Endothelial cell (in vitro differentiated cells): ENCODE data around the gene ATP2B2. TPM values are rescaled to one million over a fixed set of nuclear protein-coding genes. Genes with fewer than 3 reads are reported as not detected.

Experiments used
- DNase-seq: peaks from one replicate; pipeline ENCODE4 v3.0.0; 2021; ENCODE audit warnings: low spot score
- H3K27ac Mint-ChIP-seq: one replicate; pipeline ENCODE4 v1.8.0; 2021; ENCODE audit warnings: mixed read lengths, inconsistent platforms; ENCODE audit not compliant: unreplicated experiment
- H3K27me3 Mint-ChIP-seq: one replicate; pipeline ENCODE4 v1.8.0; 2021; ENCODE audit warnings: mild to moderate bottlenecking, moderate library complexity, mixed read lengths, inconsistent platforms; ENCODE audit not compliant: unreplicated experiment
- H3K36me3 Mint-ChIP-seq: one replicate; pipeline ENCODE4 v1.8.0; 2021; ENCODE audit warnings: mild to moderate bottlenecking, low read depth, mixed read lengths, inconsistent platforms; ENCODE audit not compliant: unreplicated experiment
- H3K4me1 Mint-ChIP-seq: one replicate; pipeline ENCODE4 v1.8.0; 2021; ENCODE audit warnings: mild to moderate bottlenecking, mixed read lengths, inconsistent platforms; ENCODE audit not compliant: unreplicated experiment
- H3K4me3 Mint-ChIP-seq: one replicate; pipeline ENCODE4 v1.8.0; 2021; ENCODE audit warnings: mild to moderate bottlenecking, mixed read lengths, inconsistent platforms; ENCODE audit not compliant: unreplicated experiment
- H3K9me3 Mint-ChIP-seq: one replicate; pipeline ENCODE4 v1.8.0; 2021; ENCODE audit warnings: mixed read lengths, inconsistent platforms; ENCODE audit not compliant: unreplicated experiment
- total RNA-seq: library from RNA; stranded (reverse); fragmentation: NEBNext Ultra II Directional; extraction: Animal tissue kit (Norgen Biotek cat#: 25700); gene quantifications from one replicate; pipeline ENCODE4 v1.2.1, GENCODE V29; 2021; ENCODE audit not compliant: unreplicated experiment
- TF ChIP-seq, protein P1 (sequence below): fragments of 200-600 bp; sonication (generic); IDR thresholded peaks from one replicate; pipeline ENCODE4 v1.5.0; 2021; ENCODE audit warnings: antibody characterized with exemption; ENCODE audit not compliant: unreplicated experiment

Gene ATP2B2
- total RNA-seq, 1 donor from 2014 or later: 1.7 TPM

DNA sequence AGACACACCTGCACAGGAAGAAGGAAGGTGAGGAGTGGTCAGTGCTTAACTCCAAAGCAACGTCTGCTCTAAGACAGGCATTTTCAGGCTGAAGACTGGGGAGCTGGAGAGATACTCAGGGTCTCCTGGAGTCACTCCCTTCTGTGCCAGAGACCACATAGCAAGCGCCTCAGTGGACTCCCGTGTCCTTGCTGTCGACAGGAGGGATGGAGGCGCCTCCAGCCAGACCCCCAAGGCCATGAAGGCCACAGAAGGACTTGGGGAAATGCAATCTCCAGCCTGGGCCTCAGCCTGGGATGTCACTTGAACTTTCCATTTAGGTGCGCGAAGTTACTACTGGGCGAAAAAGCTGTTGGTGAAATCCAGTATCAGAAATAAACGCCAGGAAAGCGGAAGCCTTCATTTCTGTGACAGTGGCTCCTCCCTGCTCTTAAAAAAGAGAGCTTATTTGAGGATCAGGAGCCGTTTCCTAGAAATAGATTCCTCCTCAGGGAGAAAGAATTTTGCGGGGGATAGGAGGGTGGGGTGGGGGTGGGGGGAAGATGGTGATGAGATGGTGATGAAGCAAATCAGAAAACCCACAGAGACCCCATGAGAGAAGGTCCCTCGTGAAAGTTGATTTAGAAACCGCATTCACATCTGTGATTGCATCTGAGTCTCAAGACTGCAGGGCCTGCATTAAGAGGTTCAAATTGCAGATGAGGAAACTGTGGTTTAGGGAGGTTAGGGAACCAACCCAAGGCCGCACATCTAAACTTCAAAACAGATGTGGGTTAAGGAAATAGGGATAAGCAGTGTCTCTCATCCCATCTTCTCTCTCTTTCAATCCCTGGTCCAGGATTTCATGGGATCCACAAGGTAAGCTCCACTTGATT lies 78.8 kb downstream of the ATP2B2 start:
- Mint-ChIP-seq H3K36me3 (no peaks in the 10 kb centered on the region), H3K27me3 (peaks cover 8% of the 10 kb centered on the region), H3K9me3 (no peaks in the 10 kb centered on the region), H3K27ac (no peak overlapping the region), H3K4me3 (no peak overlapping the region), H3K4me1 (no peaks in the 10 kb centered on the region)
- TF ChIP-seq, protein P1, sequence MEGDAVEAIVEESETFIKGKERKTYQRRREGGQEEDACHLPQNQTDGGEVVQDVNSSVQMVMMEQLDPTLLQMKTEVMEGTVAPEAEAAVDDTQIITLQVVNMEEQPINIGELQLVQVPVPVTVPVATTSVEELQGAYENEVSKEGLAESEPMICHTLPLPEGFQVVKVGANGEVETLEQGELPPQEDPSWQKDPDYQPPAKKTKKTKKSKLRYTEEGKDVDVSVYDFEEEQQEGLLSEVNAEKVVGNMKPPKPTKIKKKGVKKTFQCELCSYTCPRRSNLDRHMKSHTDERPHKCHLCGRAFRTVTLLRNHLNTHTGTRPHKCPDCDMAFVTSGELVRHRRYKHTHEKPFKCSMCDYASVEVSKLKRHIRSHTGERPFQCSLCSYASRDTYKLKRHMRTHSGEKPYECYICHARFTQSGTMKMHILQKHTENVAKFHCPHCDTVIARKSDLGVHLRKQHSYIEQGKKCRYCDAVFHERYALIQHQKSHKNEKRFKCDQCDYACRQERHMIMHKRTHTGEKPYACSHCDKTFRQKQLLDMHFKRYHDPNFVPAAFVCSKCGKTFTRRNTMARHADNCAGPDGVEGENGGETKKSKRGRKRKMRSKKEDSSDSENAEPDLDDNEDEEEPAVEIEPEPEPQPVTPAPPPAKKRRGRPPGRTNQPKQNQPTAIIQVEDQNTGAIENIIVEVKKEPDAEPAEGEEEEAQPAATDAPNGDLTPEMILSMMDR: no peak
- no peak for DNase-seq

DNA sequence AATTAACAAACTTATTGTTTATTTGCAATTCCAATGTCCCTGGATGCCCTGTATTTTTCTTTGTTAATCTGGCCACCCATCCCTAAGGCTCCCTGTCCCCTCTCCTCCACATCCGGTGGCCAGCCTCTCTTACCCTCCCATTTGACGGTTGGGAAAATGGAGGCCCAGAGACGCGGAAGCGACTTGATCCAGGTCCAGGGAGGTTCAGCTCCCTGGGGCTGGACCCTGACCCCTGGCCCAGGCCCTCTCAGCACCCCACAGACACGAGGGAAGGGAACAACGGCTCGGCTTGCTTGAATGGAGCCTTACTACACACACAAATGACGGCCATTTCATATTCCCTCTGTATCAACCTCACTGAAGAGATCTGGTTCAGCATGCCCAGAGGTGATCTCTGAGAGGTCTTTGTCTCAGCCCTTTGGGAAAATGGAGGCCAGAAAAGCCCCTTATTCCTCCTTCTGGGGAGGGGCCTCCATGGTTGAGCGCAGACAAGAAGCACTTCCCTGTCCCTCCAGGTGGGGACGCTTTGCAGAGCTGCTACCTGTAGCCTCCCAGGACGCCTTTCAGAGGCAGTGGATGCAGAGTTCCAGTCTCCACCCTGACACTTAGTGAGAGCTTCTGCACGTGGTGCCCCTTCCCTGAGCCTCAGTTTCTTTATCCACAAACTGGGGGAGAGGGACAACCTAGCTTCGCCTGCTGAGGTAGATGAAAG lies 82.1 kb downstream of the ATP2B2 start:
- no peaks in the 10 kb centered on the region for H3K36me3 Mint-ChIP-seq
- no peak overlapping the region for H3K27ac Mint-ChIP-seq
- TF ChIP-seq, protein P1: no peak
- DNase-seq: no peak
- H3K9me3 Mint-ChIP-seq: no peaks in the 10 kb centered on the region
- H3K4me1 Mint-ChIP-seq: no peaks in the 10 kb centered on the region
- H3K4me3 Mint-ChIP-seq: no peak overlapping the region
- H3K27me3 Mint-ChIP-seq: peaks cover 7% of the 10 kb centered on the region

DNA sequence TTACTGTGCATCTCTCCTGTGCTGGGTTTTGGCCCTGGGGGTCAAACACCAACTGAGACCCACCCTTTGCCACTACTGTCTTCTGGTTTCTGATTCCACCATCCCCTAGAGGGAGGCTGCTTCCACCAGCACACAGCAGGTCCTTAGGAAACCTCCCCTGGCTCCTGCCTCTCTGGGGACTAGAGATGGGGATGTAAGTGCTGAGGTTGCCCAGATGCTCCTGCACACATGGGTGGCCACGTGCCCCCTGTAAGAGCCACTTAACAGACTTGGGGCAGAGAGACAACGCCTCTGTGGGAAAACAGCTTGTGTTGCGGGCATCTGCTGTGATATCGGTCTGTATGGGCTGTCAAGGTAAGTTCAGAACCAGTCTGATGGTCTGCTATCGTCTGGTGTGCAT lies 83.4 kb downstream of the ATP2B2 start:
- Mint-ChIP-seq H3K4me1 (no peaks in the 10 kb centered on the region), H3K27me3 (peaks cover 8% of the 10 kb centered on the region), H3K4me3 (no peak overlapping the region), H3K36me3 (peaks cover 4% of the 10 kb centered on the region), H3K9me3 (no peaks in the 10 kb centered on the region), H3K27ac (no peak overlapping the region)
- TF ChIP-seq, protein P1: no peak
- DNase-seq: no peak

DNA sequence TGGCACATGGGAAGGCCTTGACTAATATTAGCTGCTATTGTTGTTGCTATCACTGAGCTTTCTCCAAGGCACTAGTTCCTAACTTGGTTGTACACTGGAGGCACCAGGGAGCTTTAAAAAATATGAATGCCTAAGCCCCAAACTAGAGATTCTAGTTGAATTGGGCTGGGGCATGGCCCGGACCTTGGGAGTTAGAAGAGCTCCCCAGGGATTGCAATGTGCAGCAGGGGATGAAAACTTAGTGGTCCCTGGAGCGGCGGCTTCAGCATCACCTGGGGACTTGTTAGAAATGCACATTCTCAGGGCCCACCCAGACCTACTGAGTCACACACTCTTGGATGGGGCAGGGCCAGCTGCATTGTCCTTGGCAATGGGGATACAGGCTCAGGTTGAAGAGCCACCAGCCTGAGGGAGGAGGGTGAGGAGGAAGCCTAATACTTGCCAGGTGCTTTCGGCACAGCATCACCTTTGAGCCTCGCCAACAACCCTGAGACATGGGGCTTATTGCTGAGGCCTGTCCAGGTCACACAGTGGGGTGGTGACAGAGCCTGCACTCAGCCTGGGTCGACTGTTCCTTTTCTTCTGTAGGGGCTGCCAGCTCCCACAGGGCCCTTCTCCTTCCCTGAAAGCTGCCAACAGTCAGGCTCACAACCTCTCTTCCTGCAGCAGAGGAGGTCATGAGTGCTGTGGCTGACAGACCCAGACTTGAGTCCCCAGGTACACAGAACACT lies 84.5 kb downstream of the ATP2B2 start:
- Mint-ChIP-seq H3K27ac (no peak overlapping the region), H3K27me3 (peaks cover 8% of the 10 kb centered on the region), H3K36me3 (peaks cover 4% of the 10 kb centered on the region)

More for the DNA sequence above, 84.5 kb downstream of the ATP2B2 start:
- Mint-ChIP-seq H3K4me3 (no peak overlapping the region), H3K9me3 (no peaks in the 10 kb centered on the region), H3K4me1 (no peaks in the 10 kb centered on the region)
- no peak for DNase-seq
- TF ChIP-seq, protein P1: no peak
